Measurements from ENCODE around the gene ZBED4.

ZBED4 gene

DNA sequence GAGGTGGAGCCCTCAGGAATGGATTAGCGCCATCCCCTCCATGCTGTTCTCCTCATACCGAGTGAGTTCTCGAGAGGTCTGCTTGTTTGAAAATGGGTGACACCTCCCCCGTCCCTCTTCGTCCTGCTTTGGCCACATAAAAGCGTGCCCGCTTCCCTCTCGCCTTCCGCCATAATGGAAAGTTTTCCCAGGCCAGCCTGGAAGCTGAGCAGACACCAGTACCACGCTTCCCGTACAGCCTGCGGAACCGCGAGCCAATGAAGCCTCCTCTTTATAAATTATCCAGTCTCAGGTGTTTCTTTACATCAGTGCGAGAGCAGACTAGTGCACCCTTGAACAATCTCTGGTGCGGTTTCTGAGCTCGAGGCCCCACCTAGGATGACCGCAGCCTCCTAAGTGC lies 51.8 kb downstream of the ZBED4 start:
- no peak for DNase-seq

DNA sequence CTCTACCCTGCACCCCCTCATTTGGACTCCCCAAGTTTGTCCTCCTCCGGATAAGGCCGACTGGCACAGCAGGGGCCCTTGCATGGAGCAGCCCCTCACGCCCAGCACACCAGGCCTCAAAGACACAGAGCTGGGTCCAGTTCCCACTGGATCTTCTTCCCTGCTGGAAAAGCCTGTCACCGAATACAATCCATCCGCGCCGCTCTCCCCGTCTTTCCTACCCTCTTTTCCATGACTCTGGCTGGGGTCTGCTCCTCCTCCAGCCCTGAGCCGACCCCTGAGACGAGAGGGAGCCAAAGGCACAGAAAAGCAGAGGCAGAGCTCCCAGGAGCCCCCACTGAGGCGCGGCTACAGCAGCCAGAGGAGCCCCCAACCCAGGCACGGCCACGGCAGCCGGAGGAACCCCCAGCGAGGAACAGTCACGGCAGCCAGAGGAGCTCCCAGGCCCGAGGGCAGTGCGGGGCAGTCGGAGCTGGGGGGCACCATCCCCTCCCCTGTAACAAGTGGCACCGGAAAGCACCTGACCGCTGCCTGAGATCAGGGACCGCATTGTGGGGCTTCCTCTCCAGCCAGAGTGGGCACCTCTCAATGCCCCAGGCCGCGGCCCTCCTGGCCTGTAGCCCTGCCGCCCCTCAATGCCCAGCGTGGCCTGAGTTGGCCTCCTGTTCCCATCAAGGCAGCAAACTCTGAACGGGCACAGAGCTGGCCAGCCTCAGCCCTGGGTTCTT lies 52.6 kb downstream of the ZBED4 start:
- DNase-seq, result no peak

DNA sequence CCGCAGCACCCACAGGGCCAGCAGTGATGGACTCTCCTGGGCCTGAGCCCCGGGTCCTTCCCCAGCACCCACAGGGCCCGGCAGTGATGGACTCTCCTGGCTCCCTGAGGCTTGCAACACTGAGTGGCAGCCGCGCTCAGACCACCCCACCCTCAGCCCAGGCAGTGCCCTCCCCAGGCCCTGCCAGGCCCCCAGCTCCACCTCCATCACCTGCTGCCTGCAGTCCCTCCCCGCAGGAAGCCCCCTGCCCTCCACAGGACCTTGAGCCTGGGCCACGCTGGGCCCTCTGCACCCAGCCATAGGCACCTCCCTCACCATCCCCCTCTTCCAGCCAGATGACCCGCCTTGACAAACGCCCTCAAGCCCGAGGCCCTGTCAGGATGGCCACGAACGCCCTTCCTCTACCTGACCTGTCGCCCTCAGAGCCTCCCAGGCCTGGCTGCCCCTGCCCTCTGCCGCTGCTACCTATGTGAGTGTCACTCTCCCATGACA lies 53.2 kb downstream of the ZBED4 start:
- no peak for DNase-seq

DNA sequence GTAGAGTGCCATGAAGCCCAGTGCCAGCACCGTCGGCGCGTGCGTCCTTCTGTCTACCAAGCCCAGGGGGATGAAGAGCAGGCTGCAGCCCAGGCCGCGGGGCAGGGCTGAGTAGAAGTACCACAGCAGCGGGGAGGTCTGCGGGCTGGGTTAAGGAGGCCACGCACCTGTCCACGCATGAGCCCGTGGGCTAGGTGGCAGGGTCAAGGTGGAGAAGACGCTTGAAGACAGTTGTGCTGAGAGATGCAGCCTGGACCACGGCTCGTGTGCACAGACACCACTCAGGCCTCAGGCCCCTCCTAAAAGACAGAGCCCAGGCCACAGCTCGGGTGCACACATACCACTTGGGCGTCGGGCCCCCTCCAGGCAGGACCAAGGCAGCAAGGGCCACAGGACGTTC lies 54.2 kb downstream of the ZBED4 start:
- no peak for DNase-seq

- DNase-seq, result no peak
Observed at GRCh38 chr22:49909476-49910205, 56.0 kb downstream of the ZBED4 start.

- DNase-seq, result no peak
Observed at GRCh38 chr22:49910229-49911155, 56.8 kb downstream of the ZBED4 start.

GRCh38 chr22:49911881-49912625 lies 58.4 kb downstream of the ZBED4 start:
- DNase-seq, result no peak

- no peak for DNase-seq
Observed at GRCh38 chr22:49913026-49913425, 59.4 kb downstream of the ZBED4 start.

GRCh38 chr22:49913446-49913845 lies 59.8 kb downstream of the ZBED4 start:
- no peak for DNase-seq

GRCh38 chr22:49914256-49914655 lies 60.6 kb downstream of the ZBED4 start:
- no peak for DNase-seq

GRCh38 chr22:49915610-49916009 lies 62.0 kb downstream of the ZBED4 start:
- no peak for DNase-seq

- DNase-seq, result no peak
Observed at GRCh38 chr22:49916831-49917230, 63.2 kb downstream of the ZBED4 start.

GRCh38 chr22:49917974-49918910 lies 64.6 kb downstream of the ZBED4 start, which contains the start of the genes ALG12 and CRELD2:
Gene ALG12, minus strand, starts transcription at chr22:49918438. Its CDS starts 4,673 bp downstream, at chr22:49913765.
Gene CRELD2, plus strand, starts transcription at chr22:49918634. Its CDS starts 136 bp downstream, at chr22:49918770.
- DNase-seq, result peak; percentile 90 to 95 (median 94)

DNA sequence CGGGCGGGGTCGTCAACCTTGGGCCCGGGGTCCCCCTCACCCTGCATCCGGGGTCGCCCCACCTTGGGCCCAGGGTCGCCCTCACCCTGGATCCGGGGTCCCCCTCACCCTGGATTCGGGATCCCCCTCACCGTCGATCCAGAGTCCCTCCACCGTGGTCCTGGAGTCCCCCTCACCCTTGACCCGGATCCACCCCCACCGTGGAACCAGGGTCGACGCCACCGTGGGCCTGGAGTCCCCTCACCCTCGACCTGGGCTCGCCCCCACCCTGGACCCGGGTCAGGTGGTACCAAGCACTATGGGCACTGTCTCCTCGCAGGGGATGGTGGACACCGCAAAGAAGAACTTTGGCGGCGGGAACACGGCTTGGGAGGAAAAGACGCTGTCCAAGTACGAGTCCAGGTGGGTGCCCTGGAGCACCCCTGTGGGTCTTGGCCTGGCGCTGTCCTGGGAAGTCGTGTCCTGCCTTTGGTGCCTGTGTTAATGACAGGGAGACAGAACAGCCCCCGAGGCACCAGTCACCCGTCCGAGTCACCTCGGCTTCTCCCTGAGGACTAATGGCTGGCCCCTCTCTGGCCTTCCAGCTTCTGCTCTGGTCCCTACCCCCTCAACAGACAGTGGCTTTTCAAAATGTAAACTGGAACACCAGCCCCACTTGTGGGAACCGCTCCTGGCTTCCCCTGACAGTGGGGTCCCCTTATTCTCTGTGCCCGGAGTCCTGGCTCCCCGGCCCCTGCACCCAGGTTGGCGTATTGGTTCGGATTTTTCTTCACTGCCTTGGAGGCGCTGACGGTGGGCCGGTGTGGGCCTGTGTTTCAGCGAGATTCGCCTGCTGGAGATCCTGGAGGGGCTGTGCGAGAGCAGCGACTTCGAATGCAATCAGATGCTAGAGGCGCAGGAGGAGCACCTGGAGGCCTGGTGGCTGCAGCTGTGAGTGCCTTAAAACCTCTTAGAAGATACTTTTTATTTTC lies 65.6 kb downstream of the ZBED4 start:
- DNase-seq, result no peak

DNA sequence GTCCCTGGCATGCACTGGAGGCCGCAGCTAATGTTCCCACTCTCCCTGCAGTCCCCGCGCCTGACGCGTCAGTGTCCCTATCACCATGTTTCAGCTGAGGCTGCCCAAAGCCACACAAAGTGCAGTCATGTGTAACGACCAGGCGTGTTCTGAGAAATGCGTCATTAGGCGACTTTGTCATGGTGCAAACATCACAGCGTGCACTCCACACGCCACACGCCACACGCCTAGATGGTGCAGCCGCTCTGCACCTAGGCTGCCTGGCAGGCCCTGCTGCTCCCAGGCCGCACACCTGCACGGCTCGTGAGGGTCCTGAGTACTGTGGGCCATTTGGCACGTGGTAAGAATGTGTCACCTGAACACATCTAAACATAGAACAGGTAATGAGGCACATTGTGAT lies 67.2 kb downstream of the ZBED4 start:
- DNase-seq, result no peak

DNA sequence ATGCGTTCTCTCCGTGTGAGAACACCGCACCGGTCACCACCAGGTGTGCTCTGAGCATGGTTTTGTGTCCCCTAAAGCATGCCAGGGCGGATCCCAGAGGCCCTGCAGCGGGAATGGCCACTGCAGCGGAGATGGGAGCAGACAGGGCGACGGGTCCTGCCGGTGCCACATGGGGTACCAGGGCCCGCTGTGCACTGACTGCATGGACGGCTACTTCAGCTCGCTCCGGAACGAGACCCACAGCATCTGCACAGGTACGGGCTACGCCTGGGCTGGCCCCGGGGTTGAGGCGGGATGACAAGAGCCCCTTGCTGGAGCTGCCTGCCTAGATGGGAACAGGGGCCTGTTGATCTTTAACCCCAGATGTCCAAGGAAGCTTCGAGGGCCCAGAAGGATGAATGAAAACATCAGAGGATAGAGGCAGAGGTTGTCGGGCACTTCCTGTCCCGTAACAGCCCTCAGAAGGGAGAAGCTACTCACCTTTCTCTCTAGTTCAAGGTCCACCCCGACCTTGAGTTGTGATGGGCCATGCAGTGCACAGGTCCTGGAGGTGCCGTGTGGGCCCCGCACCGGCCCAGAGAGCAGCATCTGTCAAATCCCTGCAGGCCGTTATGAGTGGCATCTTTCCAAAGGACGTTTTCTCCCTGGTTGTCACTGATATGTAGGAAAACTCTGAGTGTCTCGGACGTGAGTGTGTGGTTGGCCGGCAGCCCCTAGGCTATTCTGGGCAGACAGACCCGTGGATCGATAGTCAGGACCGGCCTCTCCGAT lies 68.0 kb downstream of the ZBED4 start:
- no peak for DNase-seq

- DNase-seq, result no peak
Observed at GRCh38 chr22:49922484-49922883, 68.8 kb downstream of the ZBED4 start.

DNA sequence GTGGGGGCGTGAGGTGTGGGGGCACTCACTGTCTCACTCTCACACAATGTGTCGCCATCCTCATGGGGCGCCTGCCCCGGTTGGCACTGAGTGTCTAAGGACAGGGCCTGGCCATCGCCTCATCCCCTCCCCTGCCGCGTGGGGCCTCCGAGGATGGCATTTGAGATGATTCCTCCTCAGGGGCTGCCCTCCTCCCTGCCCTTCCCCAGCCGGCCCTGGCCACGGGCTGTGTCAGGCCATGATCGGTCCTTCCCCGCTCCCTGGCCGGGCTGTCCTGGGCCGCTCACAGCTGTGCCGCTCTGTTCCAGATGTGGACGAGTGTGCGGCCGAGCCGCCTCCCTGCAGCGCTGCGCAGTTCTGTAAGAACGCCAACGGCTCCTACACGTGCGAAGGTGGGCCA lies 69.3 kb downstream of the ZBED4 start:
- DNase-seq, result no peak

GRCh38 chr22:49923445-49923844 lies 69.8 kb downstream of the ZBED4 start:
- DNase-seq, result peak in 1 of 6 experiments; percentile 19

All from stimulated activated naive CD4-positive, alpha-beta T cell (primary cell).